GM04504 (cell line): Measurements from ENCODE around the gene IER3.

Experiments used
- DNase-seq: peaks from one replicate; pipeline ENCODE4 v3.0.0-alpha.2; 2012; ENCODE audit warnings: low read depth

The IER3 gene

GRCh38 chr6:30703821-30704220, 40.5 kb downstream of the IER3 start:
- no peak for DNase-seq

GRCh38 chr6:30703011-30703410, 41.3 kb downstream of the IER3 start:
- no peak for DNase-seq

DNA sequence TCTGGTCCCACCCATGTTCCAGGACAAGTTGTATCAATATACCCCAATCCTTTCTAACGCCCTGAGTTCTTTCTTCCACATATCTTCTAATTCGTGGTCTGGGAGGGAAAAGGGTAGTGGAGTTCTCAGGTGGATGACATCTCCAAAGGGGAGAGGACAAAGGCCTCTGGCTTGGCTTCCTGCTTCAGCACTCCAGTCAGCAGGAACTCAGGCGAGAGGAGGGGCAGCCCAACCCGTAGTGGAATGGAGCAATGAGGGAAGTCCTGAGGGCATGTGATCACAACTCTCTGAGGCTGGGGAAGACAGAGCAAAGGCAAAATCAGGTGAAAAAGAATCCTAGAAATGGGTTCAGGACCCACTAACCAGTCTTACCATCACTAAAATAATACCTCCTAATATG, 44.0 kb downstream of the IER3 start:
- DNase-seq = no peak

DNA sequence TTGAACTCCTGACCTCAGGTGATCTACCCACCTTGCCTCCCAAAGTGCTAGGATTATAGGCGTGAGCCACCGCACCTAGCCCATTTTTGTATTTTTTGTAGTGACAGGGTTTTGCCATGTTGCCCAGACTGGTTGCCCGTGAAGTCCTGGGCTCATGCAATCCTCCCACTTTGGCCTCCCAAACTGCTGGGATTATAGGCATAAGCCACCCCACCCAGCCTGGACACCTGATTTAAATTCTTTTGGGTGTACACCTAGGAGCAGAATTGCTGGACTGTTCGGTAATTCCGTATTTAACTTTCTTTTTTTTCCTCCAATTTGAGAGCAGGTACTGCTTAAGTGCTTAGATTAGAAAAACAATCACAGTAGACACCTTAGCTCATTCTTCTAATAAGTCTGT, 47.9 kb downstream of the IER3 start:
- no peak for DNase-seq
